GM06990 (cell line): ENCODE measurements around the gene TRABD.
A peak's percentile ranks its signal among the peaks of the same experiment; 100 is the strongest.
"Not testable (repeated sequence)": the region's sequence is repeated elsewhere in the genome, so short reads cannot be mapped to it uniquely, and the experiment has no call there.

Source experiments
- DNase-seq: peaks from one replicate; pipeline ENCODE4 v3.0.0-alpha.2; 2011; ENCODE audit not compliant: insufficient read length; ENCODE audit errors: extremely low read depth
- H3K27me3 ChIP-seq: replicated peaks from 2 replicates; pipeline ENCODE4 v1.6.0; 2011; ENCODE audit warnings: low read length; ENCODE audit not compliant: control insufficient read depth, insufficient read depth
- H3K36me3 ChIP-seq: 2 replicates; pipeline ENCODE4 v1.5.1; 2011; ENCODE audit warnings: low read length; ENCODE audit not compliant: control insufficient read depth, insufficient read depth
- H3K4me3 ChIP-seq: replicated peaks from 2 replicates; pipeline ENCODE4 v1.5.1; 2011; ENCODE audit warnings: low read depth, mild to moderate bottlenecking, control low read depth, low read length
- TF ChIP-seq, protein P1 (sequence below): IDR thresholded peaks from 2 replicates; pipeline ENCODE4 v1.5.1; 2011; ENCODE audit warnings: low read length, control low read depth, mild to moderate bottlenecking, inconsistent platforms; ENCODE audit not compliant: insufficient read depth, poor library complexity, severe bottlenecking

TRABD gene, protein sequence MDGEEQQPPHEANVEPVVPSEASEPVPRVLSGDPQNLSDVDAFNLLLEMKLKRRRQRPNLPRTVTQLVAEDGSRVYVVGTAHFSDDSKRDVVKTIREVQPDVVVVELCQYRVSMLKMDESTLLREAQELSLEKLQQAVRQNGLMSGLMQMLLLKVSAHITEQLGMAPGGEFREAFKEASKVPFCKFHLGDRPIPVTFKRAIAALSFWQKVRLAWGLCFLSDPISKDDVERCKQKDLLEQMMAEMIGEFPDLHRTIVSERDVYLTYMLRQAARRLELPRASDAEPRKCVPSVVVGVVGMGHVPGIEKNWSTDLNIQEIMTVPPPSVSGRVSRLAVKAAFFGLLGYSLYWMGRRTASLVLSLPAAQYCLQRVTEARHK

DNA sequence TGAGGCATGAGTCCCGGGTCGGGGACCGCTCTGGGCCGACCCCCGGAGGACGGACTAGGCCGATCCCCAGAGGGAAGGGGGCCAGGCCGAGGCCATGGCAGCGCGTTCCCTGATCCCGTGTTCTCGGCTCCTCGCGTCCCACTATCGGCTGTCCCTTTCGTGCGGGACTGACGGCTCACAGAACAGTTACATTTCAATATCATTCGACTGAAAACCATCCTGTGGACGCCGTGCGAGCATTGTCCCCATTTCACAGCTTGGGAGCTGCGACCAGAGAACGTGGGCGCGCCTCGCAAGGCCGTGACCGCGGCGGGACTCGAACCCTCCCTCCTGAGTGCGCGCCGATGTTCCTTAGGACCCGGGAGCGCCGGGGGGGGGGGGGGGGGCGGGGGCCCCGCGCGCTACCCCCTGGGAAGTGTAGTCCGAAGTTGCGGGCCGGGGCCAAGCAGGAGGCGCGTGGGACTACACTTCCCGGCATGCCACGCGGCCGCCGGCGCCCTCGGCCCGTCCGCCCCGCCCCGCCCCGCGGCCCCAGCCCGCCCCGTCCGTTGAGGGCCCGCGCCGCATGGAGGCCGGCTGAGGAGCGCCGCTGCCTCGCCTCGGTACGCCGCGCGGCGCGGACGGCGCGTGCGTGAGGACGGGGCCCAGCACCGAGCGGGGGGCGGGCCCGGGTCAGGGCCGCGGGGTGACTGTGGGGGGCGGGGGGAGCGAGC is at the start of gene TRABD:
Gene TRABD, plus strand, starts transcription at position 539 of the 713 bp plus-strand sequence. CDS start 7,148 bp downstream, outside the sequence.
- TF ChIP-seq, protein P1, sequence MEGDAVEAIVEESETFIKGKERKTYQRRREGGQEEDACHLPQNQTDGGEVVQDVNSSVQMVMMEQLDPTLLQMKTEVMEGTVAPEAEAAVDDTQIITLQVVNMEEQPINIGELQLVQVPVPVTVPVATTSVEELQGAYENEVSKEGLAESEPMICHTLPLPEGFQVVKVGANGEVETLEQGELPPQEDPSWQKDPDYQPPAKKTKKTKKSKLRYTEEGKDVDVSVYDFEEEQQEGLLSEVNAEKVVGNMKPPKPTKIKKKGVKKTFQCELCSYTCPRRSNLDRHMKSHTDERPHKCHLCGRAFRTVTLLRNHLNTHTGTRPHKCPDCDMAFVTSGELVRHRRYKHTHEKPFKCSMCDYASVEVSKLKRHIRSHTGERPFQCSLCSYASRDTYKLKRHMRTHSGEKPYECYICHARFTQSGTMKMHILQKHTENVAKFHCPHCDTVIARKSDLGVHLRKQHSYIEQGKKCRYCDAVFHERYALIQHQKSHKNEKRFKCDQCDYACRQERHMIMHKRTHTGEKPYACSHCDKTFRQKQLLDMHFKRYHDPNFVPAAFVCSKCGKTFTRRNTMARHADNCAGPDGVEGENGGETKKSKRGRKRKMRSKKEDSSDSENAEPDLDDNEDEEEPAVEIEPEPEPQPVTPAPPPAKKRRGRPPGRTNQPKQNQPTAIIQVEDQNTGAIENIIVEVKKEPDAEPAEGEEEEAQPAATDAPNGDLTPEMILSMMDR = no peak
- Histone ChIP-seq H3K4me3 (peak within 1 kb of the TSS; percentile 80), H3K36me3 (no peaks in the 10 kb centered on the region; the same call in 1 of the 2 replicates), H3K27me3 (no peaks in the 10 kb centered on the region)
- peak; percentile 91 for DNase-seq

DNA sequence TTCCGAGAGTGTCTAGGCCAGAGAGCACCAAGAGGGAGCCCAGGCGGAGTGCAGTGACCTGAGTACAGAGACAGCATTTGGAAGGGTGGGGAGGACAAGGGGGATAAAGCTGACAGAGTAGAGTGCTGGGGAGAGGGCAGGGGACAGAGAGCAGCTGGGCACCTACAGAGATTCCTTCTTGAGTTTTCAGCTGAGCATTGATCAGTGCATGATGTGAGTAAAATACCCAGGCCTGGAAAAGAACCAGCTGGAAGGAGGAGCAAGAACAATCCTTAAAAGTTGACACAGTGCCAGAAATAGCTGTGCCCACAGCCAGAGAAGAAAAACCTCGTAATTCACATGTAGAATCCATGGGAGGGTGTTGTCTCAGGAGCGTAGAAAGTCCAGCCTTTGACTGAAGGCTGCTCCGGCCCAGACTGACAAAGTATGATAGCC is 49.1 kb upstream of the TRABD start:
- TF ChIP-seq, protein P1 = no peak
- Histone ChIP-seq H3K36me3 (no peaks in the 10 kb centered on the region), H3K4me3 (no peak overlapping the region), H3K27me3 (no peaks in the 10 kb centered on the region)
- DNase-seq = no peak

DNA sequence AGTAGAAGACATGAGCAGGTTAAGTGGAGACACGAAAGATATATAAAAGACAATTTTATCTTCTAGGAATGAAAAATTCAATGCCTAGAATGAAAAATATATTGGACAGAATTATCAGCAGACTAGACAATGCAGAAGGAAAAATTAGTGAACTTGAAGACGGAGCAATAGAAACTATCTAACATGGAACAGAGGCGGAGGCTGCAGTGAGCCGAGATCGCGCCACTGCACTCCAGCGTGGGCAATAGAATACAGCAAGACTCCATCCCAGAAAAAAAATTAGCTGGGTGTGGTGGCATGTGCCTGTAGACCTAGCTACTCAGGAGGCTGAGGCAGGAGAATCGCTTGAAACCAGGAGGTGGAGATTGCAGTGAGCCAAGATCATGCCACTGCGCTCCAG is 48.4 kb upstream of the TRABD start:
- H3K36me3 ChIP-seq, H3K27me3 ChIP-seq, H3K4me3 ChIP-seq, DNase-seq: not testable (repeated sequence)

DNA sequence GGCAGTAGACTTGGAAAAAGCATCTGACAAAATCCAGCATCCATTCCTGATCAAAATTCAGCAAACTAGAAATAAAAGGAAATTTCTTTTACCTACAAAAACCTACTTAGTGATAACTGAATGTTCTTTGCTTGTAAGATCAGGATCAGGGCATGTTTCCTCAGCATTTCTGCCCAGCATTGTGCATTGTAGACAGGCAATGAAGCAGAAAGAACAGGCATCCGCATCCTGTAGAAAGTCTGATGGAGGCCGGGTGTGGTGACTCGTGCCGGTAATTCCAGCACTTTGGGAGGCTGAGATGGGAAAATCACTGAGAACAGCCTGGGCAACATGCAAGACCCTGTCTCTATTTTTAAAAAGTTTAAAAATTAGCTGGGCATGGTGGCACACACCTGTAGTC is 47.7 kb upstream of the TRABD start:
- H3K27me3 ChIP-seq = no peaks in the 10 kb centered on the region
- H3K36me3 ChIP-seq = no peaks in the 10 kb centered on the region
- DNase-seq = no peak
- TF ChIP-seq, protein P1 = no peak
- no peak overlapping the region for H3K4me3 ChIP-seq

DNA sequence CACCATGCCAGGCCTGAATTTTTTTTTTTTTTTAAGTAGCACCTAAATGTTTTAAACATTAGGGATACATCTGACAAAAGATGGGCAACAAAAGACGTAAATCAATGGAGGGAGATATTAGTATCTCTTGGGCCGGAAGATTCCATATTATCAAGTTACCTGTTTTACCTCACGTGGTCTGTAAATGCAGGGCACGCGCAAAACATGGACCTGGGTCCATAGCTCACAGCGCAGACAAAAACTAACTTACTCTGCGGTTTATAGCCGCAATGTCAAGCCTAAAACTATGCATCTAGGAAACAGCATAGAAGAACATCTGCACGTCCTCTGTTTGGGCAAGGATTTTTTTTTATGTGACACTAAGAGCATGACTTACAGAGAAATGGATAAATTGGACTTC is 46.7 kb upstream of the TRABD start:
- TF ChIP-seq, protein P1 = no peak
- Histone ChIP-seq H3K4me3 (no peak overlapping the region), H3K27me3 (no peaks in the 10 kb centered on the region), H3K36me3 (no peaks in the 10 kb centered on the region)
- DNase-seq = no peak

DNA sequence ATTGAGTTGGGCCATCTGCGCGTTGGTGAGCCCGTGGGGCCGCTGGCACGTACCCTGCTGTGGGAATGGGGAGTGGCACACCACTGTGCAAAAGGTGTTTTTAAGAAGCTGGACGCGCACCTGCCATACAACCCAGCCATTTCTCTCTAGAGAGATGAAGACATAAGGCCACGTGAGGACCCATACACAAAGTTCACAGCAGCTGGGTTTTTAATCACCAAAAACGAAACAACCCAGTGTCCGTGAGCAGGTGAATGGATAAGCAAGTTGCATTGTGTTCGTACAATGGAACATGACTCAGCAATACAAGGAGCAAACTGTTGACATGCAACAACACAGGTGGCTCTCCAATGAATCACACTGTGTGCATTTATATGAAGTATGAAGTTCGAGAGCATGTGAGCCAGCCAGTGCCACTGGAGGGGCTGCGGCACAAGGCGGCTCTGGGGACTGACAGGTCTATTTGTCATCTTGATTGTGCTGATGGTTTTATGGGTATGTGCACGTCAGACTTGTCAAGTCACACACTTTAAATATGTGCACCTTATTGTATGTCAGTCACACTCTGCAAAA is 45.8 kb upstream of the TRABD start:
- TF ChIP-seq, protein P1 = no peak
- DNase-seq = peak; percentile 34
- H3K27me3 ChIP-seq = no peaks in the 10 kb centered on the region
- H3K36me3 ChIP-seq = no peaks in the 10 kb centered on the region
- H3K4me3 ChIP-seq = no peak overlapping the region
